NCI-H748 (cell line): Measurements from ENCODE around the gene IFT27.
"Not testable (repeated sequence)": the region's sequence is repeated elsewhere in the genome, so short reads cannot be mapped to it uniquely, and the experiment has no call there.

Experiments used
- DNase-seq: peaks from one replicate; lab custom pipeline; 2025; ENCODE audit not compliant: unreplicated experiment; lab: John Stamatoyannopoulos, UW

Gene IFT27

GRCh38 chr22:36745301-36745995, 30.5 kb downstream of the IFT27 start:
- no peak for DNase-seq

GRCh38 chr22:36744791-36745190, 31.1 kb downstream of the IFT27 start:
- DNase-seq: no peak

GRCh38 chr22:36744413-36744765, 31.5 kb downstream of the IFT27 start:
- no peak for DNase-seq

GRCh38 chr22:36743591-36744412, 32.1 kb downstream of the IFT27 start:
- DNase-seq: no peak

GRCh38 chr22:36743011-36743410, 32.9 kb downstream of the IFT27 start:
- DNase-seq: no peak

- no peak for DNase-seq
Observed at GRCh38 chr22:36741968-36742367, 34.0 kb downstream of the IFT27 start.

- DNase-seq: no peak
Observed at GRCh38 chr22:36741204-36741793, 34.6 kb downstream of the IFT27 start.

GRCh38 chr22:36740716-36741115, 35.2 kb downstream of the IFT27 start:
- no peak for DNase-seq

GRCh38 chr22:36739185-36739584, 36.7 kb downstream of the IFT27 start:
- no peak for DNase-seq

GRCh38 chr22:36738416-36739020, 37.4 kb downstream of the IFT27 start:
- DNase-seq: no peak

GRCh38 chr22:36737776-36738175, 38.1 kb downstream of the IFT27 start:
- no peak for DNase-seq

- DNase-seq: no peak
Observed at GRCh38 chr22:36736701-36737320, 39.1 kb downstream of the IFT27 start.

GRCh38 chr22:36734171-36735058, 41.5 kb downstream of the IFT27 start:
- no peak for DNase-seq

GRCh38 chr22:36733271-36733670, 42.6 kb downstream of the IFT27 start:
- no peak for DNase-seq

- no peak for DNase-seq
Observed at GRCh38 chr22:36732609-36733008, 43.3 kb downstream of the IFT27 start.

- no peak for DNase-seq
Observed at GRCh38 chr22:36731916-36732315, 44.0 kb downstream of the IFT27 start.

GRCh38 chr22:36731321-36731720, 44.6 kb downstream of the IFT27 start:
- not testable (repeated sequence) for DNase-seq

- DNase-seq: no peak
Observed at GRCh38 chr22:36730176-36730858, 45.6 kb downstream of the IFT27 start.

- no peak for DNase-seq
Observed at GRCh38 chr22:36729321-36729720, 46.6 kb downstream of the IFT27 start.

GRCh38 chr22:36728505-36728904, 47.4 kb downstream of the IFT27 start:
- DNase-seq: no peak
